GM12873 (cell line): ENCODE data around the gene FBP1.

ENCODE experiments used
- TF ChIP-seq, protein P1 (sequence below): IDR thresholded peaks from 2 replicates; pipeline ENCODE4 v1.5.1; 2012; ENCODE audit warnings: low read depth, mild to moderate bottlenecking, moderate library complexity, low read length, control low read depth; ENCODE audit not compliant: insufficient read depth; ENCODE audit errors: missing control alignments

Gene FBP1

DNA sequence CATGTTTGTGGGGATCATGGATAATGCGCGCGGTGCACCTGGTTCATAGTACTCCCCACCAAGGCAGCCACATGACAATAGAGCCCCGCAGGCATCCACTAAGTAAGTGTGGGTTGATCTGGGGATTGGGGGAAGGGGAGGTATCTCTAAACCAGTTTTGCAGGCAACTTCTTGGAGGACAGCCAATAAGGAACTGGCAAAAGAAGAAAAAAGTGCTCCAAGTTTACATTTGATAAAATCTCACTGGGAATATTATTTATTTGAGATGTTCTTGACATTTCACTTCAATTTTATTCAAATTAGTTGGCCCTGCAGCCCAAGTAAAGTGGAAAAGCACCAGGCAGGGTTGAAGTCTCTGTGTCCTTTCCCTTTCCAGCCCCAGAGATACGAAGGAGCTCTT, 8.5 kb downstream of the FBP1 start:
- TF ChIP-seq, protein P1, sequence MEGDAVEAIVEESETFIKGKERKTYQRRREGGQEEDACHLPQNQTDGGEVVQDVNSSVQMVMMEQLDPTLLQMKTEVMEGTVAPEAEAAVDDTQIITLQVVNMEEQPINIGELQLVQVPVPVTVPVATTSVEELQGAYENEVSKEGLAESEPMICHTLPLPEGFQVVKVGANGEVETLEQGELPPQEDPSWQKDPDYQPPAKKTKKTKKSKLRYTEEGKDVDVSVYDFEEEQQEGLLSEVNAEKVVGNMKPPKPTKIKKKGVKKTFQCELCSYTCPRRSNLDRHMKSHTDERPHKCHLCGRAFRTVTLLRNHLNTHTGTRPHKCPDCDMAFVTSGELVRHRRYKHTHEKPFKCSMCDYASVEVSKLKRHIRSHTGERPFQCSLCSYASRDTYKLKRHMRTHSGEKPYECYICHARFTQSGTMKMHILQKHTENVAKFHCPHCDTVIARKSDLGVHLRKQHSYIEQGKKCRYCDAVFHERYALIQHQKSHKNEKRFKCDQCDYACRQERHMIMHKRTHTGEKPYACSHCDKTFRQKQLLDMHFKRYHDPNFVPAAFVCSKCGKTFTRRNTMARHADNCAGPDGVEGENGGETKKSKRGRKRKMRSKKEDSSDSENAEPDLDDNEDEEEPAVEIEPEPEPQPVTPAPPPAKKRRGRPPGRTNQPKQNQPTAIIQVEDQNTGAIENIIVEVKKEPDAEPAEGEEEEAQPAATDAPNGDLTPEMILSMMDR = no peak

DNA sequence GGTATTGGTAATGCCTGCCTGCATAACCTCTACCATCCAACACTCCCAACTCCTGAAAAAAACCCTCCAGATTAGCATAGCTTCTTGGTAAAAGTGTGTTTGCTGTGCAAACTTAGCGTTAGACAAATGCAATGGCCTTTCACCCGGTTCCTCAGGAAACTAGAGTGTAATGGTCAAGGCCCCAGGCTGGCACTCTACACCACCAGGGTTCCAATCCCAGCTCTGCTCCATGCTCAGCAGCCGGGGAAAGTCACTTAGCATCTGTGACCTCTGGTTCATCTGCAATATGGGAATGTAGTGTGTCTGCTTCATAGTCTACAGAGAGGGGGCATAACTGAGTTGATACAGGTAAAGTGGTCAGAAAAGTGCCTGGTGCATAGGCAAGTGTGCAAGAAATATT, 9.0 kb downstream of the FBP1 start:
- TF ChIP-seq, protein P1 = no peak

GRCh38 chr9:94627287-94627686, 12.0 kb downstream of the FBP1 start:
- TF ChIP-seq, protein P1 = no peak

DNA sequence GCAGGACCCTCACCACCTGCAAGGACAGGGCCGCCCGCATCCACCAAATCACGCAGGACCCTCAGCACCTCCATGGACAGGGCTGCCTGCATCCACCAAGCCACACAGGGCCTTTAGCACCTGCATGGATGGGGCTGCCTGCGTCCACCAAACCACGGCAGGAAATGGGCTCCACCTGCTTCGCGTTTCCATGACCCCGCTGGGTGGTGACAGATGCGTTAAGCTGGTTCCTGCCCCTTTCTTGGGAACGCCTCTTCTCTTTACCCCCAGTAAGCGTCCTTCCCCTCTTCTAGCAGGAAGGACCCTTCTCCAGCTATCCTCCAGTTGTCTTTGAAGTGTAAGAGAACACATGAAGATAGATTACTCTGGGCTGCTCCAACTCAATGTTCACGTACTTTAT, 13.5 kb downstream of the FBP1 start:
- TF ChIP-seq, protein P1 = no peak

DNA sequence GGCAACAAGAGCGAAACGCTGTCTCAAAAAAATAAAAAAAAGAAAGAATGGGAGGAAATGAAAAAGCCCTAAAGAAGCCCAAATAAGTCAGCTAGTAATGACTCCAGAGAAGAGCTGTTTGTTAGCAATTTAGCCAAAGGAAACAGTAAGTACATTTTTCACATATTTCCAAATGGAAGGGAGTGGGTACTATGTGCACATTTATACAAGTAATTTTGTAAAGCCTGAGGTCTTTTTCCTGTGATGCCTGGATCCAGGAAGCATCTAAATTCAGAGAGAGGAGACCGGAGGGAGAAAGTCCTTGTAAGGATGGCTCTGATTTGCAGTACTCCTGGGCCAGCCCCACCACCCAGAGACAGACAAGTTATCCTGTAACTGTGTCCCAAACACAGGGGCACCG, 14.7 kb downstream of the FBP1 start:
- TF ChIP-seq, protein P1 = no peak

- TF ChIP-seq, protein P1 = peak; percentile 51
These were observed 16.1 kb downstream of the FBP1 start for GRCh38 chr9:94623253-94623652.

- TF ChIP-seq, protein P1 = no peak
These were observed 17.1 kb downstream of the FBP1 start for GRCh38 chr9:94622087-94622800.

DNA sequence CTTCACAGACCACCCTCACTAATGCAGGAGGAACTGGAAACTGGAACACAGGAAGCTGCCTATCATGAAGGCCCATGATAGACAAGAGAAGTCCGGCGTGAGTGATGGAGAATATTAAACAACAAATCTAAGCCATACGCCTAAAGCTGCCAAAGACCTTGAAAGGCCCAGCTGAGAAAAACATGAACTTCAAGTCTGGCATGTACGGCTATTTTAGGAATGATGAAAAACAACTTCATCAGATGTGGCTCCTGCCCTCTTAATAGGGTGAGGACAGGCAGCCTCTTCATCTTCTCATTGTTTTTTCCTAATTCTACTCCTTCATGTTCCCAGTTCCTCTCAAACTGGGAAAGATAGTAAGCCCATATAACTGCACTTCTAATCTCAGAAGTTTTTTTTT, 20.3 kb downstream of the FBP1 start:
- TF ChIP-seq, protein P1 = no peak
